Stomach (tissue), 9 donors: ENCODE measurements around the gene TEX261. TPM values are rescaled to one million over a fixed set of nuclear protein-coding genes. Genes with fewer than 3 reads are reported as not detected.

ENCODE experiments used
- DNase-seq, 2 donors: peaks; one replicate each; pipeline versions ENCODE4 v3.0.0 to v3.0.0-alpha.2; 2013 to 2019
- H3K27ac ChIP-seq, 5 donors: fragments of 200-600 bp in 4 of 5; sonication (generic) in 4 of 5; one replicate each; pipeline ENCODE4 v1.5.1; 2013 to 2019; ENCODE audit warnings: mild to moderate bottlenecking in 1 of 5, moderate library complexity in 1 of 5
- H3K27me3 ChIP-seq, 3 donors: fragments of 200-600 bp; sonication (generic); one replicate each; pipeline ENCODE4 v1.5.1; 2017 to 2019; ENCODE audit warnings: mixed run types in 1 of 3
- H3K36me3 ChIP-seq, 4 donors: fragments of 200-600 bp; sonication (generic); 1 replicate in 3 of 4; 2 replicates in 1 of 4; pipeline ENCODE4 v1.5.1; 2016 to 2019
- H3K4me1 ChIP-seq, 4 donors: fragments of 200-600 bp; sonication (generic); one replicate each; pipeline ENCODE4 v1.5.1; 2016 to 2019
- H3K4me3 ChIP-seq, 4 donors: fragments of 200-600 bp; sonication (generic) in 3 of 4; one replicate each; pipeline ENCODE4 v1.5.1; 2016 to 2019; ENCODE audit warnings: mild to moderate bottlenecking in 1 of 4
- H3K9me3 ChIP-seq, 4 donors: fragments of 200-600 bp; sonication (generic); one replicate each; pipeline ENCODE4 v1.5.1; 2016 to 2019
- CTCF ChIP-seq, 7 experiments: fragments of 450-650 bp in 4 of 7; fragments of 200-600 bp in 3 of 7; sonication (generic) in 3 of 7; IDR thresholded peaks; one replicate each; pipeline ENCODE4 v1.5.1; 2016 to 2019; ENCODE audit warnings: antibody characterized with exemption in 7 of 7, control low read depth in 2 of 7, mild to moderate bottlenecking in 1 of 7
- EP300 ChIP-seq: sonication (generic); formaldehyde crosslinking; IDR thresholded peaks from one replicate; pipeline ENCODE4 v1.6.1; 2017; ENCODE audit warnings: antibody characterized with exemption
- POLR2A ChIP-seq, 4 donors: fragments of 450-650 bp; IDR thresholded peaks; one replicate each; pipeline ENCODE4 v1.6.1; 2016; ENCODE audit warnings: antibody characterized with exemption in 4 of 4, control low read depth in 2 of 4, mild to moderate bottlenecking in 1 of 4, moderate library complexity in 1 of 4
- POLR2AphosphoS5 ChIP-seq, 3 donors: sonication (generic); formaldehyde crosslinking; IDR thresholded peaks; one replicate each; pipeline ENCODE4 v1.6.1; 2016; ENCODE audit warnings: antibody characterized with exemption in 3 of 3
- WGBS, 5 donors: extraction: QIAGEN DNeasy Blood & Tissue Kit in 3 of 5; methylation state at CpG; one replicate each; pipeline versions ENCODE4 v1.1.5 to v1.1.7; 2013 to 2018; 5-methylcytosine and 5-hydroxymethylcytosine counted together
- intact Hi-C: fragments of 100-400 bp; cut with DNase I; formaldehyde crosslinking; loops from one replicate; pipeline ENCODE4 v1.15.1; 2023; ENCODE audit warnings: low total_unique reads
- polyA plus RNA-seq, 3 donors: library from polyadenylated mRNA; stranded (reverse); fragments of 200-250 nt; gene quantifications; one replicate each; pipeline ENCODE4 v1.2.3, GENCODE V29; 2013
- total RNA-seq, 5 donors: library from RNA; depleted of rRNA; stranded (reverse); fragments of >200 nt; gene quantifications; one replicate each; pipeline versions ENCODE4 v1.1.0 to v1.2.3, GENCODE V29; 2014 to 2016
- donor health status: healthy with polysubstance abuse.
- donor health status: Bipolar disorder and iron deficiency.
- donor health status: healthy.

Gene TEX261
- total and polyA plus RNA-seq, 8 donors: 5.2 to 39.1 (median 17.5) TPM

- no peak for TF ChIP-seq CTCF (IDR thresholded peaks at IDR 0.05)
- no peak for TF ChIP-seq EP300
- TF ChIP-seq POLR2AphosphoS5 (IDR thresholded peaks at IDR 0.05): no peak
- no peak for TF ChIP-seq POLR2A (IDR thresholded peaks at IDR 0.05)
- WGBS, 5 donors: 68 to 88% (median 78%) methylated on average over 2 to 5 of the region's 5 CpGs
- intact Hi-C loops: no loop called here
Observed at GRCh38 chr2:71006955-71007799, 12.5 kb upstream of the TEX261 start.

GRCh38 chr2:71006323-71006722 is 11.7 kb upstream of the TEX261 start:
- peaks cover 0 to 3% (median 2%) of the 10 kb centered on the region in 4 donors for H3K4me1 ChIP-seq
- TF ChIP-seq POLR2A (IDR thresholded peaks at IDR 0.05): no peak
- no peak for TF ChIP-seq EP300
- no peak for TF ChIP-seq CTCF (IDR thresholded peaks at IDR 0.05)
- TF ChIP-seq POLR2AphosphoS5 (IDR thresholded peaks at IDR 0.05): no peak
- H3K9me3 ChIP-seq: no peaks in the 10 kb centered on the region
- no peak for DNase-seq
- H3K36me3 ChIP-seq: no peaks in the 10 kb centered on the region
- peaks cover 0 to 18% (median 0%) of the 10 kb centered on the region in 3 donors for H3K27me3 ChIP-seq
- H3K4me3 ChIP-seq: no peak overlapping the region
- WGBS, 5 donors: 51 to 85% (median 61%) methylated on average over 2 of the region's 2 CpGs
- H3K27ac ChIP-seq: no peak overlapping the region
- intact Hi-C loops: no loop called here

More at GRCh38 chr2:71006955-71007799, 12.5 kb upstream of the TEX261 start:
- no peak overlapping the region for H3K27ac ChIP-seq
- no peaks in the 10 kb centered on the region for H3K9me3 ChIP-seq
- no peaks in the 10 kb centered on the region for H3K4me1 ChIP-seq
- no peaks in the 10 kb centered on the region for H3K36me3 ChIP-seq
- no peak overlapping the region for H3K4me3 ChIP-seq
- H3K27me3 ChIP-seq: peaks cover 0 to 26% (median 0%) of the 10 kb centered on the region in 3 donors
- DNase-seq: no peak

- intact Hi-C loops: no loop called here
- Histone ChIP-seq H3K4me1 (peaks cover 0 to 11% (median 9%) of the 10 kb centered on the region in 4 donors), H3K9me3 (no peaks in the 10 kb centered on the region), H3K4me3 (no peak overlapping the region), H3K27ac (no peak overlapping the region), H3K27me3 (peaks cover 0 to 10% (median 0%) of the 10 kb centered on the region in 3 donors), H3K36me3 (no peaks in the 10 kb centered on the region)
- TF ChIP-seq POLR2A (IDR thresholded peaks at IDR 0.05): no peak
- no peak for TF ChIP-seq POLR2AphosphoS5 (IDR thresholded peaks at IDR 0.05)
- no peak for TF ChIP-seq CTCF (IDR thresholded peaks at IDR 0.05)
- TF ChIP-seq EP300: no peak
- WGBS, 5 donors: 73 to 81% (median 75%) methylated on average over 10 of the region's 10 CpGs
- no peak for DNase-seq
Observed at GRCh38 chr2:71005271-71006202, 10.9 kb upstream of the TEX261 start.

GRCh38 chr2:71004857-71005256 is 10.2 kb upstream of the TEX261 start:
- Histone ChIP-seq H3K4me3 (no peak overlapping the region), H3K27me3 (peaks cover 0 to 3% (median 0%) of the 10 kb centered on the region in 3 donors), H3K27ac (no peak overlapping the region), H3K4me1 (peaks cover 0 to 12% (median 10%) of the 10 kb centered on the region in 4 donors), H3K9me3 (no peaks in the 10 kb centered on the region), H3K36me3 (no peaks in the 10 kb centered on the region)
- 80 to 92% (median 85%) methylated on average over 5 to 6 of the region's 6 CpGs for WGBS, 5 donors
- DNase-seq: no peak
- TF ChIP-seq EP300 (no peak), POLR2AphosphoS5 (IDR thresholded peaks at IDR 0.05) (no peak), CTCF (IDR thresholded peaks at IDR 0.05) (no peak), POLR2A (IDR thresholded peaks at IDR 0.05) (no peak)
- intact Hi-C loops: no loop called here
